ENCODE measurements around the gene SDSL.

SDSL gene

GRCh38 chr12:113422030-113422885, at the start of gene SDSL:
Gene SDSL, plus strand, starts transcription at chr12:113422380. Its CDS starts 5,603 bp downstream, at chr12:113427983.
- DNase-seq, result peak; percentile 63

GRCh38 chr12:113373440-113373839, 48.7 kb upstream of the SDSL start:
- DNase-seq, result no peak

- DNase-seq, result no peak
These were observed 48.2 kb upstream of the SDSL start for GRCh38 chr12:113373969-113374368.

GRCh38 chr12:113374823-113375428, 47.3 kb upstream of the SDSL start:
- no peak for DNase-seq

- no peak for DNase-seq
These were observed 43.9 kb upstream of the SDSL start for GRCh38 chr12:113378291-113378690.

- no peak for DNase-seq
These were observed 41.0 kb upstream of the SDSL start for GRCh38 chr12:113381220-113381619.

- no peak for DNase-seq
These were observed 40.0 kb upstream of the SDSL start for GRCh38 chr12:113382206-113382605.

GRCh38 chr12:113384778-113385177, 37.4 kb upstream of the SDSL start:
- DNase-seq, result no peak

DNA sequence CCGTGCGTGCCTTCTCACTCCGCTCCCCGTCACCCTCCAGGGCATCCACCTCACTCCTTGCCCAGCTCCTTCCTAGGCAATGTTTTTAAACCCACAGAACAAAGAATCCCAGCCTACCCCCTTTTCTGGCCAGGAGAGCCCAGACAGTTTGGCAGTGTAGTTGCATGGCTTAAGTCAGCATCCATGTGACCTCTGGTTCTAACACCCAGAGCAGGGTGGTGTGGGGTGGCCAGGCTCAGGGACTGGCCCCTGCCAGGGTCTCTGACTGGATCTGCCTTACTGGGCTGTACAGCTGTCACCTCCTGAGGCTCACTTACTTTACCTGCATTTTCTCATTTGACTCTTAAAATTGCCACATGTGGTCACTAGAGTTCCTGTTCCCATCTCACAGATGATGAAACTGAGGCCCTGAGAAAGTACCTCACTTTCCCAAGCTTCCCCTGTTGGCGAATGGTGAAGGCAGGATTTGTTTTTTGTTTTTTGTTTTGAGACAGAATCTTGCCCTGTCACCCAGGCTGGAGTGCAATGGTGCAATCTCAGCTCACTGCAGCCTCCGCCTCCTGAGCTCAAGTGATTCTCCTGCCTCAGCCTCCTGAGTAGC, 36.8 kb upstream of the SDSL start:
- DNase-seq, result no peak

GRCh38 chr12:113386866-113387566, 35.2 kb upstream of the SDSL start:
- no peak for DNase-seq

DNA sequence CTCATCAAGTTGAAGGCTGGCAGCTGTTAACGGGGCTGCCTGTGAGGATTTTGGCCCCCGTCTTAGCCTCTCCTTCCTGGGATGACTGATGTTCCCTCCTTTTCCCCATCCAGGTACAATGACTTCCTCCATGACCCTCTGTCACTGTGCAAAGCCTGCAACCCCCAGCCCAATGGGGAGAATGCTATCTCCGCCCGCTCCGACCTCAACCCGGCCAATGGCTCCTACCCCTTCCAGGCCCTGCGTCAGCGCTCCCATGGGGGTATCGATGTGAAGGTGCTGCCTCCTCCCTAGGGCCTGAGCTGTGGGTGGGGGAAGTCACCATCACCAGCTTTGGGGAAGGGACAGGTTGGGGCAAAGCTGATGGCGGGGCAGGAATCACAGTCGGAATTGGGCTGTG, 34.5 kb upstream of the SDSL start:
- no peak for DNase-seq

DNA sequence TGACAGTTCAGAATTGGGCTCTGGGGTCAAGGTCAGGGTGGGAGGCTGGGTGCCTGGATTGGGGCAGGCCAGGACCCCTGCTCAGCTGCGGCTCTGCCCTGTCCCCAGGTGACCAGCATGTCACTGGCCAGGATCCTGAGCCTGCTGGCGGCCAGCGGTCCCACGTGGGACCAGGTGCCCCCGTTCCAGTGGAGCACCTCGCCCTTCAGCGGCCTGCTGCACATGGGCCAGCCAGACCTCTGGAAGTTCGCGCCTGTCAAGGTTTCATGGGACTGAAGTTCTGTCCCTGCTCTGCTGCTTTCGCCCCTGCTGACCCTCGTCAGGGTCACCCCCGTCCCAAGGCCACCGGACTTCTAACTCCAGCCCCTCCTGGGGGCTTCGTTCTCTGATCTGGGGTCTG, 33.8 kb upstream of the SDSL start:
- no peak for DNase-seq

- no peak for DNase-seq
These were observed 31.8 kb upstream of the SDSL start for GRCh38 chr12:113390064-113391043.

DNA sequence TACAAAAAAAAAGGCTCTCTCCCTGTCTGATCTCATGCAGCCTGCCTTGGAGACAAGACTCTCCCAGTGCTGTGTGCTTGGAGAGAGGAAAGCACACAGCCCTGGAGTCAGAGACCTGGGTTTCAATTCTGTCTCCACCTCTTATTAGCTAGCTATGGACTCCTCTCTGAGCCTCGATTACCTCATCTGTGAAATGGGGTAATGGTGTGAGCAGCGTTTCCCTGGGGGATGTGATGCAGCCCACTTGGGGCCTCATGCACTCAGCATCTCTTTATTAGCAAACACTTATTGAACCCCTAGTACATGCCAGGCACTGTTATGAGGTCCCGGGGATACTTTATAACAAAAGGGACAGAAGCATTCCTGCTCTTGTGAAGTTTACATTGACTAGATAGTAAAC, 31.0 kb upstream of the SDSL start:
- DNase-seq, result no peak

GRCh38 chr12:113391650-113392337, 30.4 kb upstream of the SDSL start:
- no peak for DNase-seq

DNA sequence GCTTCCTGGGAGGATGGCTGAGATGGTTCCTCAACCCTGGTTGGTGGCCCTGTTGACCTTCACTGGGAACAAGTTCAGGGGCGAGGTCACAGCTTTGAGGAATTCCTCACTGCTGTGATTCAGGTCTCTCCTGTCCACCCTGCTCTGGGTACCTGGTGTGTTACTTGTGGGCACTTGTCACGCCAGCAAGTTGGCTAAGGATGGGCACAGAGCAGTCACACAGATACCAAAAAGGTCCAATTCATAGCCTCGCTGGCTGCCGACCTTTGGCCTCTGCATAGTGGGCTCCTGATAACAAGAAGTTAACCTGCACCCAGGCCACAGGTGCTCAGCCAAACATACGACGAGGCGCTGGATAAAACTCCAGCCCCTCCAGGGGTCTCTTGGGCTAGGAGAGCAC, 29.7 kb upstream of the SDSL start:
- no peak for DNase-seq

DNA sequence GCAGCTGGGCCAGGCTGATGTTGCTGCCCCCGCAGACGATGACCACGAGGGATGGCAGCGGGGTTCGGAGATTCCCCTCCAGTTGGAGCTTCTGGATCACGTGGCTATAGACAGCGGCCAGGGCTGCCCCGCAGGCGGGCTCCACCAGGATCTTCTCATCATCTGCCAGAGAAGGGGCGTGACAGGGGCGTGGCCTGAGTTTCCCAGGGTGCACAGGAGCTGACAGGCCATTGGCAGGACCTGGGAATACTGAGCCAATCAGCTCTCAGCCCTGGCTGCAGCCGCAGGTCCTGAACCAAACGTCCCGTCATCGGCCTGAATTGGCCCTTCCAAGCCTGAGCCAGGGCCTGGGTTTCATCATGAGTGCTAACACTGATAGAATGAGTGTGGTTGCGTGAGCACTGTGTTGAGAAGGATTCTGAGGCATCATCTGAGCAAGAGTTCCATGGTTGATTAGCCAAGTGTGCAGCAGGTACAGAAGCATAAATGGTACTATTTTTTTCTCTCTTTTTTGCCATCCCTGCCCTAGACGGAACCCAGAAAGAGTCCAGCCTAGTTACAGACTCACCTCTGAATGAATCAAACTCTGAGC, 29.1 kb upstream of the SDSL start:
- DNase-seq, result no peak

DNA sequence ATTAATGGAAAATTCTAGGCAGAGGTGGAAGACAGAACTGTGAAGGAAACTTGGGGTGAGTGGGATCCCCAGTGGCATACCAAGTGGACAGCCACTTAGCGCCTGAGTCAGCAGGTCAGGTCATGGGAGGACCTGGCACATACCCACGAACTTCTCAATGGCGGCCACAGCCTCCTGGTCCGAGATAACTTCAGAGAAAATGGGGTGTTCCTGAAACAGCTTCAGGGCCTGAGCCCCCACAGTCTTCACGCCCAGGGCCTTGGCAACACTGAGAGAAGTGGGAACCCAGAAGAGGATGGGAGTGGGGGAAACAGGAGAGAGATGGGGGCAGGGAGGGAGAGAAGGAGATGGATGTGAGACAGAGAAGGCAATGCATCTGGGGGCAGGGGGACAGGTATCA, 28.4 kb upstream of the SDSL start:
- no peak for DNase-seq

DNA sequence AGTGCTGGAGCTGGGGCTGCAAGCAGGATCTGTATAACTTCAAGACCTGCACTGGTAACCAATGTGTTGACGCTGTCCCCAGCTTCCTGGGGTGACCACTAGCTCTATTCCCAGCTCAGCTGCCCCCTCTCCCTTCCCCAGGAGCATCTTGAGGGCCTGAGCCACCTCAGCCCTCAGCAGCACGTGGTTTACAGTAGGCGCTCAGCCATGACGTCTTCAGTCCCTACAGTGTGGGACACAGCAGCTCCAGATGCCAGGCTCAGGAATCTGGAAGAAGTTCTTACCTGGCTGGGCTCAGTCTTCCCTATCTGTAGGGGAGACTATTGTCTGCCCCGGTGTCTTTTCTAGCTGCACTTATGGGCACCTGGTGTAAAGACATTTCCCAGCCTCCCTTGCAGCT, 27.1 kb upstream of the SDSL start:
- DNase-seq, result no peak

- DNase-seq, result no peak
These were observed 26.0 kb upstream of the SDSL start for GRCh38 chr12:113396200-113396599.

- no peak for DNase-seq
These were observed 25.2 kb upstream of the SDSL start for GRCh38 chr12:113396828-113397496.
